ENCODE measurements around the gene MX2.
"Not testable (repeated sequence)": the region's sequence is repeated elsewhere in the genome, so short reads cannot be mapped to it uniquely, and the experiment has no call there.

MX2 gene

GRCh38 chr21:41418956-41419680 is 57.3 kb downstream of the MX2 start:
- Histone ChIP-seq H3K9ac (ENCODE audit: low read depth, low read length) (no peak overlapping the region), H3K4me1 (ENCODE audit: insufficient read depth, low read length) (no peaks in the 10 kb centered on the region; the same call in 1 of the 2 replicates), H3K36me3 (ENCODE audit: insufficient read depth, low read length) (no peaks in the 10 kb centered on the region), H3K9me3 (ENCODE audit: control insufficient read depth, insufficient read depth, low read length) (peaks cover 4% of the 10 kb centered on the region)

GRCh38 chr21:41419921-41420862 is 58.4 kb downstream of the MX2 start:
- peak overlapping the region; percentile 76 for H3K9ac ChIP-seq (ENCODE audit: low read depth, low read length)
- H3K36me3 ChIP-seq (ENCODE audit: insufficient read depth, low read length): no peaks in the 10 kb centered on the region

DNA sequence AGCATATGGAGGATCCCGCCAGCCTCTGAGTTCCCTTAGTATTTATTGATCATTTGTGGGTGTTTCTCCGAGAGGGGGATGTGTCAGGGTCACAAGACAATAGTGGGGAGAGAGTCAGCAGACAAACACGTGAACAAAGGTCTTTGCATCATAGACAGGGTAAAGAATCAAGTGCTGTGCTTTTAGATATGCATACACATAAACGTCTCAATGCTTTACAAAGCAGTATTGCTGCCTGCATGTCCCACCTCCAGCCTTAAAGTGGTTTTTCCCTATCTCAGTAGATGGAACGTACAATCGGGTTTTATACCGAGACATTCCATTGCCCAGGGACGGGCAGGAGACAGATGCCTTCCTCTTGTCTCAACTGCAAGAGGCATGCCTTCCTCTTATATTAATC is 59.2 kb downstream of the MX2 start:
- H3K9me3 ChIP-seq (ENCODE audit: control insufficient read depth, insufficient read depth, low read length); H3K4me1 ChIP-seq (ENCODE audit: insufficient read depth, low read length); H3K36me3 ChIP-seq (ENCODE audit: insufficient read depth, low read length): not testable (repeated sequence)
- peak overlapping the region; percentile 76; the same call in 1 of the 2 replicates for H3K9ac ChIP-seq (ENCODE audit: low read depth, low read length)

More at GRCh38 chr21:41419921-41420862, 58.4 kb downstream of the MX2 start:
- Histone ChIP-seq H3K4me1 (ENCODE audit: insufficient read depth, low read length) (no peaks in the 10 kb centered on the region; the same call in 1 of the 2 replicates), H3K9me3 (ENCODE audit: control insufficient read depth, insufficient read depth, low read length) (peaks cover 4% of the 10 kb centered on the region)

DNA sequence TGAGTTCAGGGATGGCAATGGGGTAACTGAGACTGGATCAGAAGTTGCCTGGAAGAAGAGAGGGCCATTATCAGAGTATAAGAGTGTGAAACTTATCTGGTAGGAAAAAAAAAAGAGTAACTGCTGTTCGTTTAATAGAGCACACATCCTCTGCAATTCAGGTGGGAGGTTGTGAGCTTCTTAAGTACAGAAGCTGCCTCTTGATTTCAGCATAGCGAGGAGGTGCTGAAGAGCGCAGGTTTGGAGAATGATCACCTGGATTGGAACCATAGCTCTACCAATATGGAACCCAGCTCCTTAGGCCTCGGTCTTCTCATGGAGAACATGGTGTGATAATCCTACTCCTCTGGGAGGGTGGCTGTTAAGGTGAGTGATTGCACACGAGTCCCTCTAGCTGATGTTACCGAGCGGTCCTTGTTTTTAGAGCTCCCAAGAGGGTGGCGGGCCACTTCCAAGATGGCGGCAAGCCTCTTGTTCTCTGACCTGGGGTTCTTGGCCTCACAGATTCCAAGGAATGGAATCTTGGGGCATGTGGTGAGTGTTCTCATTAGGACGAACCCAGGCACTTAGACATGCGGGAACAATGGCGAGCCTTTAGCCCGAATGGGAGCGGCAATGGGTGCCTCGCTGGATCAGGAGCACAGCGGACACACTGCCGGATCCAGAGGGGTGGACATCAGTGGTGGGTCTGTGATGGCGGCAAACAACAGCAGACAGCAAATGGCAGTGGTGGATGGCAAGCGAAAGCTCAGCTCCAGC is 60.9 kb downstream of the MX2 start:
- no peak overlapping the region for H3K9ac ChIP-seq (ENCODE audit: low read depth, low read length)
- H3K36me3 ChIP-seq (ENCODE audit: insufficient read depth, low read length): no peaks in the 10 kb centered on the region
- peaks cover 2% of the 10 kb centered on the region for H3K9me3 ChIP-seq (ENCODE audit: control insufficient read depth, insufficient read depth, low read length)
- no peaks in the 10 kb centered on the region; the same call in 1 of the 2 replicates for H3K4me1 ChIP-seq (ENCODE audit: insufficient read depth, low read length)

GRCh38 chr21:41423305-41423636 is 61.4 kb downstream of the MX2 start:
- H3K36me3 ChIP-seq (ENCODE audit: insufficient read depth, low read length); H3K4me1 ChIP-seq (ENCODE audit: insufficient read depth, low read length); H3K9me3 ChIP-seq (ENCODE audit: control insufficient read depth, insufficient read depth, low read length); H3K9ac ChIP-seq (ENCODE audit: low read depth, low read length): not testable (repeated sequence)

DNA sequence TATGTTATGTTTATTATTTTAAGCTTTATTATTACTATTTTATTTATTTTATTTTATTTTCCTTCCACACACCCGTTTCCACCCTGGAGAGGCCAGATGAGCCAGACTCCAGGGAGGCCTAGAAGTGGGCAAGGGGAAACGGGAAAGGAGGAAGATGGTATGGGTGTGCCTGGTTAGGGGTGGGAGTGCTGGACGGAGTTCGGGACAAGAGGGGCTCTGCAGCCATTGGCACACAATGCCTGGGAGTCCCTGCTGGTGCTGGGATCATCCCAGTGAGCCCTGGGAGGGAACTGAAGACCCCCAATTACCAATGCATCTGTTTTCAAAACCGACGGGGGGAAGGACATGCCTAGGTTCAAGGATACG is 63.7 kb downstream of the MX2 start:
- Histone ChIP-seq H3K9ac (ENCODE audit: low read depth, low read length) (peak overlapping the region; percentile 62), H3K4me1 (ENCODE audit: insufficient read depth, low read length) (no peaks in the 10 kb centered on the region; the same call in 1 of the 2 replicates)

GRCh38 chr21:41425954-41426675 is 64.3 kb downstream of the MX2 start, which contains the start of gene MX1:
MX1 (plus strand) TSS chr21:41426239; CDS start chr21:41432071, 5,832 bp downstream.
- no peaks in the 10 kb centered on the region for H3K9me3 ChIP-seq (ENCODE audit: control insufficient read depth, insufficient read depth, low read length)
- H3K36me3 ChIP-seq (ENCODE audit: insufficient read depth, low read length): no peaks in the 10 kb centered on the region
- H3K9ac ChIP-seq (ENCODE audit: low read depth, low read length): peak within 1 kb of the TSS; percentile 62
- H3K4me1 ChIP-seq (ENCODE audit: insufficient read depth, low read length): no peaks in the 10 kb centered on the region; the same call in 1 of the 2 replicates

More for the DNA sequence above, 63.7 kb downstream of the MX2 start:
- Histone ChIP-seq H3K9me3 (ENCODE audit: control insufficient read depth, insufficient read depth, low read length) (no peaks in the 10 kb centered on the region), H3K36me3 (ENCODE audit: insufficient read depth, low read length) (no peaks in the 10 kb centered on the region)

DNA sequence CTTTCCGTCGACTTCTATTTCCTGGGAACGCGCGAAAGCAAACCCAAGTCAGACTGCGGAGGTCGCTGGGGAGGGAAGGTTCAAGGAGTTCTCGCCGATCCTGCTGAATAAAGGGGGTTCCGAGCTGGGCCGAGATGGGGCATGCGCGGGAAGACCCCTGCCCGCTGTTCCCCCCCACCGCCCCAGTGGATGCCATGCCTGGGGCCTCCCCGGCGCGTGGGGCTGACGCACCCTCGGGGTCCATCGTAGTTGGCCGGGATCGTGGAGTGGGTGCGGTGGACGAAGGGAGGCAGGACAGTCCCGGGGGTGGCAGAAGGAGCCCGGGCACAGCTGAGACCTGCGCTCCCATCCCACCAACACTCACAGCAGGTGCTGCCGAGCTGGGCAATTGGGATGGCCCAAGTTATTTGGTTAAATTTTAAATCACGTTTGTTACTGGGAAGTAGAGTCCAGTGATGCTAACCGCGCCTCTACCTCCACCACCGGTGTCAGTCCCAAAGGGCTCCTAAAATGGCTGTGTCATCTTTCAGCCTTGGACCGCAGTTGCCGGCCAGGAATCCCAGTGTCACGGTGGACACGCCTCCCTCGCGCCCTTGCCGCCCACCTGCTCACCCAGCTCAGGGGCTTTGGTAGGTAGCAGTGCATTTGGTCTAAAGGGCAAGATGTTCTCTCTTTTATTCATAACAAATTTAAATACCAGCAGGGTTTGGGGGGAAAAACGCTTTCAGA is 65.0 kb downstream of the MX2 start:
- Histone ChIP-seq H3K4me1 (ENCODE audit: insufficient read depth, low read length) (no peaks in the 10 kb centered on the region; the same call in 1 of the 2 replicates), H3K9me3 (ENCODE audit: control insufficient read depth, insufficient read depth, low read length) (no peaks in the 10 kb centered on the region), H3K9ac (ENCODE audit: low read depth, low read length) (peak overlapping the region; percentile 62; the same call in 1 of the 2 replicates), H3K36me3 (ENCODE audit: insufficient read depth, low read length) (no peaks in the 10 kb centered on the region)

GRCh38 chr21:41427556-41427955 is 65.7 kb downstream of the MX2 start:
- Histone ChIP-seq H3K36me3 (ENCODE audit: insufficient read depth, low read length) (no peaks in the 10 kb centered on the region; the same call in 1 of the 2 replicates), H3K9me3 (ENCODE audit: control insufficient read depth, insufficient read depth, low read length) (no peaks in the 10 kb centered on the region), H3K9ac (ENCODE audit: low read depth, low read length) (no peak overlapping the region), H3K4me1 (ENCODE audit: insufficient read depth, low read length) (no peaks in the 10 kb centered on the region; the same call in 1 of the 2 replicates)

DNA sequence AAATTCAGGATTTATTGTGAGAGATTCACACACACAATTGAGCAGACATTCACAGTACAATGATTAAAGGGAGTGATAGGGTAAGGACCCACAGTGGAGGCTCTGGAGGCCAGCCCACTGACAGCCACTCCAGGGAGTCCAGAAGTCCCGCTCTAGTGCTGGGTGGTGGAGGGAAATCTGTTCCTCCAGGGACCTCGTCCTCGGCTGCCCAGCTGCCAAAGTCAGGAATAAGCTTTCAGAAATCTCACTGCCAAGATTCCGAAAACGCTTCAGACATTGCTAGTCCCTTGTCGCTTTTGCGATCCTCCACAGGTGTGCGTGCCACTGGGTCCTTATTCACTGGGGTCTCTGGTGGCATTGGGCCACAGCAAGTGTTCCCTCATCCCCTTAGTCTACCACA is 66.5 kb downstream of the MX2 start:
- no peaks in the 10 kb centered on the region for H3K9me3 ChIP-seq (ENCODE audit: control insufficient read depth, insufficient read depth, low read length)
- no peaks in the 10 kb centered on the region; the same call in 1 of the 2 replicates for H3K36me3 ChIP-seq (ENCODE audit: insufficient read depth, low read length)
- no peaks in the 10 kb centered on the region; the same call in 1 of the 2 replicates for H3K4me1 ChIP-seq (ENCODE audit: insufficient read depth, low read length)

GRCh38 chr21:41428847-41429246 is 67.0 kb downstream of the MX2 start:
- Histone ChIP-seq H3K36me3 (ENCODE audit: insufficient read depth, low read length) (no peaks in the 10 kb centered on the region; the same call in 1 of the 2 replicates), H3K9ac (ENCODE audit: low read depth, low read length) (no peak overlapping the region), H3K4me1 (ENCODE audit: insufficient read depth, low read length) (no peaks in the 10 kb centered on the region; the same call in 1 of the 2 replicates), H3K9me3 (ENCODE audit: control insufficient read depth, insufficient read depth, low read length) (no peaks in the 10 kb centered on the region)

More for the DNA sequence above, 66.5 kb downstream of the MX2 start:
- H3K9ac ChIP-seq (ENCODE audit: low read depth, low read length): no peak overlapping the region

DNA sequence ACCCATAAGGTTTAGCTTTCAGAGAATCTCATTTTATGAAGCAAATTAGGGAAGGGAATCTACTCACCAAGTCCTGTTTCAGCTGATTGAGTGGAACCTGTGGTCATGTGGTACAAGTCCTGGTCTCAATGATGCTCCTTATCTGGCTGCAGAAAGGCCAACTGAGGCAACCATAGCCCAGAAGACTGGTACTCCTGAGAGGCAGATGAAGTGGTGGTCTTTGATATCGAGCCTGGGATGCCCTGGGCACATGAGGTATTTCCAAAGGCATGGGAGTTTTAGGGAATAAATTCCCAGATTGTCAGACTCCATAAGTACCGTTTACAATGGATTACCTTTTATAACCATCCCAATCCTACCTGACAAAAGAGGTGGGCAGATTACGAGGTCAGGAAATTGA is 67.5 kb downstream of the MX2 start:
- no peaks in the 10 kb centered on the region; the same call in 1 of the 2 replicates for H3K4me1 ChIP-seq (ENCODE audit: insufficient read depth, low read length)
- H3K36me3 ChIP-seq (ENCODE audit: insufficient read depth, low read length): no peaks in the 10 kb centered on the region; the same call in 1 of the 2 replicates
- H3K9me3 ChIP-seq (ENCODE audit: control insufficient read depth, insufficient read depth, low read length): no peaks in the 10 kb centered on the region
- no peak overlapping the region for H3K9ac ChIP-seq (ENCODE audit: low read depth, low read length)

- Histone ChIP-seq H3K9me3 (ENCODE audit: control insufficient read depth, insufficient read depth, low read length) (no peaks in the 10 kb centered on the region), H3K36me3 (ENCODE audit: insufficient read depth, low read length) (no peaks in the 10 kb centered on the region; the same call in 1 of the 2 replicates), H3K9ac (ENCODE audit: low read depth, low read length) (no peak overlapping the region), H3K4me1 (ENCODE audit: insufficient read depth, low read length) (no peaks in the 10 kb centered on the region; the same call in 1 of the 2 replicates)
Measured at GRCh38 chr21:41429925-41430491, 68.2 kb downstream of the MX2 start.
